NOMO-1 treated with dmso at 0.1 percent for 144 hours (cell line): ENCODE data around the gene ACTR1B.
"Not testable (repeated sequence)": the region's sequence is repeated elsewhere in the genome, so short reads cannot be mapped to it uniquely, and the experiment has no call there.

Experiments used
- DNase-seq: peaks from one replicate; lab custom pipeline; 2025; ENCODE audit not compliant: unreplicated experiment; lab: John Stamatoyannopoulos, UW

Gene ACTR1B

DNA sequence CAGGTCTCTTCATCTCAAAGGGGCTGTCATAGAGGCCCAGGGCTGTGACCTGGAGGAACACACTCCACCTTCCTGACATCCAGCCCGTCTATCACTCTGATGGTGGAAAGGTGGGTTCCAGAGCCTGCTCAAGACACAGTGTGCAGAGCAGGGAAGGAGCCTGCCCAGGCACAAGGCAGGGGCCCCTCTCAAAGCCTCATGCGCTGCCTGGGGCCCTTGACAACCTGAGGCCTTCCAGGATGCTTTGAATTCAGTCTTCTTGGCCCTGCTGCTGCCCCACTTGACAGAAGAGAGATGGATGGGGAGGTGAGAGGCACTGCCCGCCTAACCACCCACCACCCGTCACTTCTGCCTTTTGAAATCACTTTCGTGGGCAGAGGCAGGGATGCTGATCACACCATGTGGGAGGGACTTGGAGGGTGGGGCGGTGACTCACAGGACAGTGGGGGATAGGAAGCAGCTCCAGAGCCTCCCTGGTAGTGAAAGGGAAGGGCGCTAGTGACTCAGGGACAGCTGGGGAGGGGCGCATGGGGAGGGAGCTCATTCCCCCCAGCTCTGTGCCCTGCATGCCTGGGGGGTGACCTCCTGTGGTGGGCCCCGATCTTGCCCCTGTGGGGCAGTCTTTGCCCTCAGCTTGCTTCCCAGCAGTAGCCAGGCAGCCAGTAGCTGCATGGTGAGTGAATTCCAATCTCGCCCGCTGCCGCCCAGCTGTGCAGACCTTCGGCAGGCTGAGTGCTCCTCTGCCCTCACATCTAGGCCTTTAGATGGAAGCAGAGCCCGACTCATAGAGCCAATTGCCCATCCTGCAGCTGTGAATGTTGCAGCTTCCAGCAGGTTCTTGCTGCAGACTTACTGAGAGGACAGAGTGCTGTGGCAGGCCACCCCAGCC is 44.7 kb downstream of the ACTR1B start:
- DNase-seq: not testable (repeated sequence)

DNA sequence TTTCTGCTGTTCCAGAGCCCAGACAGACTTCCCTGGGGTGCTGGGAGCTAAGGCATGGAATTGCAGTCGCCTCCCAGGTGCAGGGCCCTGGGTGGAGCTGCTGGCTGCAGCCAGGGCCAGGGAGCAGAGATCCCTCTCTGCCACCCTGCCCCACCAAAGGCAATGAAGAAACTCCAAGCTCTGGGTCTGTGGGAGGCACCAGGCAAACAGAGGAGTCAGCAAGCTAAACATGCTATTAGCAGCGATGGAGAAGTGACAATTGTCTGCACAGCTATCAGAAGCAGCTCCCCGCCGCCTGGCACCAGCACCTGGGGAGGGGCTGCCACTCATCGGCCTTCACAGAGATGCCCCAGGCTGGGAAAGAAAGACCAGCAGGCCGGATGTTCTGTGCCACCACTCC is 45.9 kb downstream of the ACTR1B start:
- DNase-seq: no peak

DNA sequence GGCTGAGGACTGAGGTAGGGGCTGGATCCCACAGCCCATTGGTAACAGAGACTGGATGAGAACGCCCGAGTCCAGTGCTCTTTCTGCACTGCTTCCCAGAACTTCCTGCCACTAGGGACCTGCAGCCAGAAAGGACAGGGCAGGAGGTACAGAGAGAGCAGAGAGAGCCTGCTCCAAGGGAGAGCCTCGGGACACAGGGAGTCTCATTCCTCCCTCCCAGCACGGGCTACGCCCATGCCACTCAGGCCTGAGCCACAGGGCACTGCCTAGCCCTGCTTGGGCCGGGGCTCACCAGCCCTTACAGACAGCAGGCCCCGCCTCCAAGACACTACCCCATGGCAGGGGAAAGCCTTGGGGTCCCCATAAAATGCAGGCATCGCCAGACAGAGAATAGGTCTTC is 48.1 kb downstream of the ACTR1B start:
- not testable (repeated sequence) for DNase-seq

DNA sequence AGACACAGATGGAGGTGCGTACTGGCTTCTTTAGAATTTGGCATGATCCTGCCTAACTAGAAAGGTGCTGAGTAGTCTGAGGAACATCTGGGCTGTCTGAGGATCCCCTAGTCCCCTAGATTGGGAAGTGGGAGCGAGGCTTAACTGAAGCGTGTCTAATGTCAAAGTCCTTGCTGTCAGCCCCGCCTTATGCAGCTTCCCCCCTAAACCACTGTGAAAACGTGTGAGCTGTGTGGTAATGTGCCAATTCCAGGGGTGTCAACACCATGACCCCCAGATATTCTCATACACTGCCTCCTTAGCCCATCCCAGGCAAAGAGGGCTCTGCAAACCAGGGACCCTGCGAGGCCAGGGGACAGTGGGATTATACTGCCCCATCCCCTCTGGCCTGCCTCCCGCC is 51.9 kb downstream of the ACTR1B start:
- not testable (repeated sequence) for DNase-seq

DNA sequence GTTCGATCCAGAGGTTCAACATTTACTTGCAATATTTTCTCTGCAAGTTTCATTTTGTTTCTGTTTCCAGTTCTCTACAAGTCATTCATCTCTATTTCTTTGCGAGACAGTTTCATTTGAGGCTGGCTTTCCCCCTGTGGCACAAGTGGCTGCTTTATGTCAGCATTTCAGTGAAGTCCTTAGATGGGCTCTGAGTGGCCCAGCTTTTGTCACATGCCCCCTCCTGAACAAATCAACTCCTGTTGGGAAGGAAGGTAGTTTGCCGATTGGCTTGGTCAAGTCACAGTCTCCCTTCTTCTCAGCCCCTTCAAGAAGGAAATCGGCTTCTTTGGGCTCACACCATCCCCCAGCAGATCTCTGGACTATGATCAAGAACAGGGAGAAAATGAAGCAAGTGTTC is 55.1 kb downstream of the ACTR1B start:
- DNase-seq: not testable (repeated sequence)
